ENCODE results near the gene NRROS.

Gene NRROS

DNA sequence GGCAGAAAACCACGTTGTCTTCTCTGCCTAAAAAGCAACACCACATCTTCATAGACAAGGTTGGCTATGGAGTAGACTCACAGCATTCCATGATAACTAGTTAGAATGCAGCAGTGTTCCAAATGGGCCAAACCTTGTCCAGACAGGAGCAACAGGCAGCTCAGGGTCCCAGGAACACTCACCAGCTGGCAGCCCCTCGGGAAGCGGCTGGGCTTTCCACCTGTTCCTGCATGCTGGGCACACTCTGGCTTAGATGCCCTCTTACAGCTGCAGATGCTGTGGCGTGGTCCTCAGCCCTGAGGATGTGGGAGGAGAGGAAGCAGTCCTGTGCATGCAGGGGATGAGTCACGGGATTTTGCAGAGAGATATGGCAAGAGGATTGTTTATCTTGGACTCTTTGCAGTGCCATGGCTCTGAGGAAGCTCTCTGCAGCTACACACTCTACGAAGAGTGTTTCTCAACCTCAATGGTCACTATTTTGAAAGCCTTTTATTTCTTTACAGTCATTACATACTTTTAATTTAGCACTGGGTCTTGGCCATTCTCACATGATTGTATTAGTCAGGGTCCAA, 11.3 kb downstream of the NRROS start:
- no peak for DNase-seq (ENCODE audit: low read depth)

DNA sequence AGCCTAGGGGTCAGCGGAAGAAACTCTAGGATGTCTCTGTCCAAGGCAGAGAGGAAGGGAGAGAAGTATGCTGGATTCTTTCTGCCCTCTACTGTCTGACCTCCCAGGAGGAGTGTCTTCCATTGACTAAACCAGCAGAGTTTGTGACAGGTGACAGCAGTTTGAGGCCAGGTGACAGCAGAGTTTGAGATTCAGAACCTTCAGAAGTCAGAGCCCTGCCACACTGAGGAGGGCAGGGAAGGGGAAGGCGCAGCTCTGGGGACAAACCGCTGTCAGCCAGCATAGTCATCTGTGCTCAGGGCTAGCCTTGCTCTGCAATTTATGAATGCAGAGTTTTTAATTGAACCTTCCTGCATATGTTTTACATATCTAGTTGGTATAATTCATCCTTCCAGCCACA, 12.3 kb downstream of the NRROS start:
- DNase-seq (ENCODE audit: low read depth), result no peak

- DNase-seq (ENCODE audit: low read depth), result no peak
Observed at GRCh38 chr3:196652961-196653795, 13.7 kb downstream of the NRROS start.

- DNase-seq (ENCODE audit: low read depth), result no peak
Observed at GRCh38 chr3:196654006-196654734, 14.7 kb downstream of the NRROS start.

DNA sequence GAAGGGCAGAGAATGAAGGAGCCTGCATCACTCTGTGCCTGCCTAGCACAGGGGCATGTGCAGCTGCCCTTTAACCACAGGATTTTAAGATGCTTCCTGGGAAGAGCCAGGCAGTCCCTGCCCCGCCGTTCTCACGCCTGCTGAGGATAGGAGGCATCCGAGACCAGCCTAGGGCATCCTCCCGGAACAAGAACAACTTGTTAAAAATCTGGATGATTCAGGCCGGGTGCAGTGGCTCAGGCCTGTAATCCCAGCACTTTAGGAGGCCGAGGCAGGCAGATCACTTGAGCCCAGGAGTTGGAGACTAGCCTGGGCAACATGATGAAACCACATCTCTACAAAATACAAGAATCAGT, 15.2 kb downstream of the NRROS start:
- DNase-seq (ENCODE audit: low read depth), result no peak

- DNase-seq (ENCODE audit: low read depth), result no peak
Observed at GRCh38 chr3:196655496-196655895, 16.0 kb downstream of the NRROS start.

DNA sequence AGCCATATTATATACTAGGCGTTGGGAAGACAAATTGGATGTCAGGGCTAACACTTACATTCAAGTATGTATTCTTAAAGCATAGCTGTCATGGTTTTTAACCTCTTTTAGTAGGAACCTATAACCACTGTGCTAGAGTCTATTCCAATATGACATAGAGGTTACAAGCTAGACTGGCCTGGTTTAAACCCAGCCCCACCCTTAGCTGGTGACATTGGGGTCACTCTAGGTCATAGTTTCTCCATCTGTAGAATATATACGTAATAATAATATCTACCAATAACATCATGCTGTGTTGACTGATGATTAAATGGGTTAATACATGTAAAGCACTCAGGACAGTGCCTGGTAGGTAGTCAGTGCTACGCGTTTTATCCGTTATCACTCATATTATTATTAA, 16.7 kb downstream of the NRROS start:
- no peak for DNase-seq (ENCODE audit: low read depth)

DNA sequence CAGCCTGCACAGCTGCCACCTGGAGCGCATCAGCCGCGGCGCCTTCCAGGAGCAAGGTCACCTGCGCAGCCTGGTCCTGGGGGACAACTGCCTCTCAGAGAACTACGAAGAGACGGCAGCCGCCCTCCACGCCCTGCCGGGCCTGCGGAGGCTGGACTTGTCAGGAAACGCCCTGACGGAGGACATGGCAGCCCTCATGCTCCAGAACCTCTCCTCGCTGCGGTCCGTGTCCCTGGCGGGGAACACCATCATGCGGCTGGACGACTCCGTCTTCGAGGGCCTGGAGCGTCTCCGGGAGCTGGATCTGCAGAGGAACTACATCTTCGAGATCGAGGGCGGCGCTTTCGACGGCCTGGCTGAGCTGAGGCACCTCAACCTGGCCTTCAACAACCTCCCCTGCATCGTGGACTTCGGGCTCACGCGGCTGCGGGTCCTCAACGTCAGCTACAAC, 20.4 kb downstream of the NRROS start:
- no peak for DNase-seq (ENCODE audit: low read depth)

- no peak for DNase-seq (ENCODE audit: low read depth)
Observed at GRCh38 chr3:196660381-196661166, 21.1 kb downstream of the NRROS start.

DNA sequence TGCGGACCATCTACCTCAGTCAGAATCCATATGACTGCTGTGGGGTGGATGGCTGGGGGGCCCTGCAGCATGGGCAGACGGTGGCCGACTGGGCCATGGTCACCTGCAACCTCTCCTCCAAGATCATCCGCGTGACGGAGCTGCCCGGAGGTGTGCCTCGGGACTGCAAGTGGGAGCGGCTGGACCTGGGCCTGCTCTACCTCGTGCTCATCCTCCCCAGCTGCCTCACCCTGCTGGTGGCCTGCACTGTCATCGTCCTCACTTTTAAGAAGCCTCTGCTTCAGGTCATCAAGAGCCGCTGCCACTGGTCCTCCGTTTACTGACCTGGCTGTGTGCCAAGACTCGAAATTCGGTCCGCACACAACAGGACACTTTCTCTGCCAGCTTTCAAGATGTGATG, 21.9 kb downstream of the NRROS start:
- DNase-seq (ENCODE audit: low read depth), result no peak

DNA sequence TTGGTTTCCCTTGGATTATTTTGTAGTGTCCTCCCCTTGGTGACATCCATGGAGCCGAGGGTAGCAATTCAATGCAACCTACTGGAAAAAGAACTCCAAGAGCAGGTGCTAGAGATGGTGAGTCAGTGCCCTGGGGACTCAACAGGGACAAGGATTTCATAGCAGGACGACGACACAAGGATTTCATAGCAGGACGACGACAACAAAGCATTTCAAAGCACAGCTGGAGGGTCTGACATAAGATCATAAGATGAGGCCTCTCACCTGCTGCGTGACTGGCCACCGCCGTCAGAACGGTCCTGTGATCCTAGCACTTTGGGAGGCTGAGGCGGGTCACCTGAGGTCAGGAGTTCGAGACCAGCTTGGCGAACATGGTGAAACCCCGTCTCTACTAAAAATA, 22.5 kb downstream of the NRROS start:
- no peak for DNase-seq (ENCODE audit: low read depth)

DNA sequence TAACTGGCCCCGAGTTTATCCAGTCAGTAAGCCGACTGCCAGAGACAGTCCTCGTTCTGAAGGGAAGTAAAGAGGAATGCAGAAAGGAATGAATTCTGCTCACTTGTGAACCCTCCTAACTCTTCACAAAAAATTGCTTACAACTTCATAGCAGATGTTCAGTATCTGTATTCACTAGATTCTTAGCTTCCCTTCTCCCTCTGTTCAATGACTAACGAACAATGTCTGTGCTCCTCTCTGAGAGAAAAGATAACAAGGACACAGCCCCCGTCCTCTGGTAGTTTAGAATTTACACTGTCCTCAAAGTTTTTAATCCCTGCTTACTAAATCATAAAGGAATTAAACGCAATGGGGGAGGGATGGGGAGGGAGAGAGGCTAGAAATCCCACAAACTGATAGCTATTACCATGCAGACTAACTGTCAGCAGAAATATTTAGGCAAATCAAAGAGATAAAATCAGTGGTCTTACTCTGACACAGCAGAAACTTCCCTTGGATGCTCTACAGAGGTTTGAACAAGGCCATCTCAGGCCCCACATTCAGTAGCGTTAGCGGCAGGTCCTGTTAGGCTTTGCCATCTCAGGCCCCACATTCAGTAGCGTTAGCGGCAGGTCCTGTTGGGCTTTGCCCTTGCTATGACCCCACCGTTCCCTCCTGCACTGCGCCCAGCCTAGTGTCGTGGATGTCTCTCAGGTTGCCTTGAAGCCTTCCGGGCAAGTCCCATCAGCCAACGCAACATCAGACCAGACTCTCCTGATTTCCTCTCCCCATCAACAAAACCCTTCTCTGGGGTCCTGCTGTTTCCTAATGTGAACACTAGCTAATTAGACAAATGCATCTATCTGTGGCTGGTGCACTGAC, 23.4 kb downstream of the NRROS start:
- DNase-seq (ENCODE audit: low read depth), result no peak

GRCh38 chr3:196666001-196666867, 26.7 kb downstream of the NRROS start:
- DNase-seq (ENCODE audit: low read depth), result no peak

DNA sequence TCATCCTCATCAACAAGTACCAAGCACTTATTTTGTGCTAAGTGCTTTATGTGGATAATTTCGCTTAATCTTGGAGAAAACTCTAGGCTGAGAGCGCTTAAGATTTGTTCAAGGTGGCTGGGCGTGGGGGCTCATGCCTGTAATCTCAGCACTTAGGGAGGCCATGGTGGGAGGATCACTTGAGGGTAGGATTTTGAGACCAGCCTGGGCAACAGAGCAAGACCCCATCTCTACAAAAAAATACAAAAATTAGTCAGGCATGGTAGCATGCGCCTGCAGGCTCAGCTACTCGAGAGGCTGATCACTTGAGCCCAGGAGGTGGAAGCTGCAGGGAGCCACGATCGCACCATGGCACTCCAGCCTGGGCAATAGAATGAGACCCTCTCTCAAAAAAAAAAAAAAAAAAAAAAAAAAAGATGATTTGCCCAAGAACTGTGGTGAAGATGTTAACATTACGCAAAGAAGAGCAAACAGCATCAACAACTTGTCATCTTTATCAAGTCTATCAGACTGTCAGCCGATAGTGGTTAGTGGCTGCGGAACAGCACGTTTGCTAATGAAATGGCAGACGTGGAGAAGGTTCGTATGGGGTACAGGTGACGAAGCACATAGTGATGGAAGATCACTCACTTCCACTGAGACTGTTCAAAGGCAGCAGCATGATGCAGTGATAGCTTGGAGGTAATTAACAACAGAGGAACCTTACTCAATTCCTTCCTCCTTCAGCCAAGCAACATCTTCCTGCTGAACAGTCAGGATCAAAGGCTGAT, 27.7 kb downstream of the NRROS start:
- no peak for DNase-seq (ENCODE audit: low read depth)

DNA sequence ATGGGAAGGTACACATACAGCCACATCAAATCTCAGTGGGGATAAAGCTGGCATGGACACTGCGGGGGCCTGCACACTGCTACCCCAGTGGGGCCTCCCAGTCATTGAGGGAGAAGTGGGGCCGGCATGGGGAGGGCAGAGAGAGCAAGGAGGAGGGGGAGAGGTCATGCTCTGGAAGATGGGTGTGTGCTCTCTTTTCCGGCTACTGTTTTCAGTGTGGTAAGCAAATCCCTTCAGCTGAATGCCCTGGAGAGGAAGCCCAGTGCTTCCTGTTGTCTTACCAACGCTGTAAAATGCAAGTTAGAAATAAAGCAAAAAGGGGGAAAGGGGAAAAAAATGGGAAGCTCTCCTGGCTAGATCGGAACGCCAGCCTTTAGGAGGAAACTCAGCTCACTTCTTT, 30.8 kb downstream of the NRROS start:
- no peak for DNase-seq (ENCODE audit: low read depth)

DNA sequence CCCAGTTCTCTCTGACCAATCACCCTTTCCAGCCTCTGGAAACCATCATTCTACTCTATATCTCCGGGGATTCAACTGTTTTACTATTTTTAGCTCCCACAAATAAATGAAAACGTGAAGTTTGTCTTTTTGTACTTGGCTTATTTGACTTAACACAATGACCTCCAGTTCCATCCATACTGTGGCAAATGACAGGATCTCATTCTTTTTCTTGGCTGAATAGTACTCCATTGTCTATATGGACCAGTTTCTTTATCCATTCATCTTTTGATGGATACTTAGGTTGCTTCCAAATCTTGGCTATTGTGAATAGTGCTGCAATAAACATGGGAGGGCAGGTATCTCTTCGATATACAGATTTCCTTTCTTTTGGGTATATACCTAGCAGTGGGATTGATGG, 34.1 kb downstream of the NRROS start:
- DNase-seq (ENCODE audit: low read depth), result no peak

- DNase-seq (ENCODE audit: low read depth), result no peak
Observed at GRCh38 chr3:196677353-196677752, 37.9 kb downstream of the NRROS start.

DNA sequence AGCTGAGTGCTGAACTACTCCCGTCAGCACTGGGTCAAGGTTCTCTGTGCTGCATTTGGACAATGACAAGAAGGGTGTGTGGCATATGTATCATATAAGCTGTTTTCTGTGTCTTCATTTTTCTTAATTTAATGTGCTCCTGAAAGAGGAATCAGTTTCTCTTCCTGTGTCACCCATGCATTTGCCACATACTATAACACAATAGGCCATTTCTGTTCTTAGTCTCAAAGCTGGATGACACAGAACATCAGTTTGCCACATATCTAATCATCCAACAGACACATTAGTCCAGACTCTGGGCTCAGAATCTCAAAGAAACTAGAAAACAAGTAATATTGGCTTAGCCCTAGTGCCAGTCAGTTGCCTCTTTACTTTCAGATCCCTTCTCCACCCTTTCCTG, 38.4 kb downstream of the NRROS start:
- DNase-seq (ENCODE audit: low read depth), result no peak

DNA sequence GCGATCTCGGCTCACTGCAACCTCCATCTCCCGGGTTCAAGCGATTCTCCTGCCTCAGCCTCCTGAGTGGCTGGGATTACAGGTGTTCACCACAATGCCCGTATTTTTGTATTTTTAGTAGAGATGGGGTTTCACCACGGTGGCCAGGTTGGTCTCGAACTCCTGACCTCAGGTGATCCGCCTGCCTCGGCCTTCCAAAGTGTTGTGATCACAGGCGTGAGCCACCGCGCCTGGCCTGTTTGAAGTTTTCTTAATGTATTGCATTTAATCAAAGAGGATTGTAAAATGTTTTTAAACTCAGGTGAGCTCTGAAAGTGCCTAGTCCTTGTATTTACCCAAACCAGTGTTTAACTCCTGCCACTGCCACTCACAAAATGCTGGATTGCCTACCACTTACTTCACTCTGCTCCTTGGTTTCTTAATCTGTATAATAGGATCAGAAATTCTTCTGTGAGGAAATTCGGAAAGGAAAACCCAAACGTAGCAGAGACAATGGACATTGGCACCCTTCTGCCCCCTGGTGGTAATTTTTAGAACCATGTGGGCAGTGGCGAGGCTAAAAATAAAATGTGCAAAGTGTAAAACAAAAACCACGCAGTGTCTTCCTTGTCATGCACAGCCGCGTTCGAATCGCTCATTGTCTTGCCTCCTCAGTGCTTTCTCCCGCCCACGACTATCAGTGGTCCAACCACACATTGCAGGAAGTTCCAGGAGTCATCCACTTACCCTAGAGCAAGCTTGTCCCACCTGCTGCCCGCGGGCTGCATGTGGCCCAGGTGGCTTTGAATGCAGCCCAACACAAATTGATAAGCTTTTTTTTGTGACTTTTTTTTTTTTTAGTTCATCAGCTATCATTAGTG, 45.3 kb downstream of the NRROS start:
- DNase-seq (ENCODE audit: low read depth), result peak; percentile 34
